ENCODE results near the gene ABLIM1. TPM values are rescaled to one million over a fixed set of nuclear protein-coding genes. Genes with fewer than 3 reads are reported as not detected.

ABLIM1 gene
- total and polyA plus RNA-seq, 4 experiments from 2014 or later: 129 to 202 (median 188) TPM

DNA sequence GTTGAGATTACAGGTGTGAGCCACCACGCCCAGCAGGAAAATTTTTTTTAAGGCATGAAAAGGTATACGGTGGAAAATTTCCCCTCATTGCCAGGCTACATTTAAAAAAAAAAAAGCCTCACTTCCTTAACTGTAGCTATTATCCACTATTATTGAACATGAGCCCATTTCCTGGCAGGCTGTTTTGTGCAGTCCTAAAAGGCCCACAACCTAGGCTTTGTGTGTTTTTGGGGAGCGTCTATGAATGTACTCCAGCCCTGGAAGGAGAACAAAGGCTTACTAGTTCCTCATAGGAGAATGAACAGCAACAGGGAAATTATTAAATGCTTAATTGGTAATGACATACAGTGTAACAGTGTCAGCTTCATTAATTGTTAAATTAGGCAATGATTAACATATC, 111.0 kb downstream of the ABLIM1 start:
- H3K27me3 ChIP-seq (ENCODE audit: insufficient read depth, low read length): no peaks in the 10 kb centered on the region
- no peaks in the 10 kb centered on the region for H3K27me3 Mint-ChIP-seq
- POLR2A ChIA-PET (ENCODE audit: partially characterized antibody): interaction anchor here (11.1 kb wide), 1 partner anchor 27 kb away, joined by 459 read pairs; no protein-coding TSS in a partner anchor
- no peak for DNase-seq
- H3K36me3 ChIP-seq (ENCODE audit: insufficient read depth, low read length): no peaks in the 10 kb centered on the region
- H3K36me3 Mint-ChIP-seq: no peaks in the 10 kb centered on the region
- H3K9me3 ChIP-seq (ENCODE audit: control insufficient read depth in 1 of 2, low read length in 2 of 2): no peaks in the 10 kb centered on the region
- no peak overlapping the region for H3K27ac ChIP-seq (ENCODE audit: low read depth, low read length)
- H3K4me3 Mint-ChIP-seq: peak overlapping the region in 3 of 8 donors; percentile 32 to 68 (median 58)
- peaks cover 0 to 2% (median 0%) of the 10 kb centered on the region in 8 donors for H3K9me3 Mint-ChIP-seq
- no peak overlapping the region for H3K4me3 ChIP-seq (ENCODE audit: low read length in 2 of 2)
- H3K27ac Mint-ChIP-seq: peak overlapping the region in 5 of 7 donors; percentile 29 to 80 (median 70)
- H3K4me1 ChIP-seq (ENCODE audit: insufficient read depth, low read length): peaks cover 72% of the 10 kb centered on the region
- CTCF ChIA-PET (ENCODE audit: partially characterized antibody): interaction anchor here (1.1 to 14.6 kb wide), 7 partner anchors 22 to 239 kb away, joined by 3 to 241 read pairs (median 6); no protein-coding TSS in a partner anchor
- intact Hi-C loops (cut with micrococcal nuclease): no loop called here
- peaks cover 38 to 65% (median 53%) of the 10 kb centered on the region in 4 donors for H3K4me1 Mint-ChIP-seq

DNA sequence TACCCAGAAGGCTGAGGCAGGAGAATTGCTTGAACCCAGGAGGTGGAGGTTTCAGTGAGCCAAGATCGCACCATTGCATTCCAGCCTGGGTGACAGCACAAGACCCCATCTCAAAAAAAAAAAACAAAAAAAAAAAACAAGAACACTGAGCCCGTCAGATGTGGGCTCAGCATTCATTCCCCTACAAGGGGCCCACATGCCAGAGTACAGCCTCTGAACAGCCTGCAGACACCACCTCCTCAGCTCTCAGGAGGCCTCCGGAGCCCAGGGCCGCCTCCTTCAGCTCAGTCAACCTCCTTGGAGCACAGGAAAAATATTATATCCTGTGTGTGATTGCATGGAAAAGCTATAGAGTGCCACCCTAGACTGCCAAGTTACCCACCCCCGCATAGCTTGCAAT, 112.3 kb downstream of the ABLIM1 start:
- Mint-ChIP-seq H3K36me3 (peaks cover 0 to 4% of the 10 kb centered on the region in 2 donors), H3K27me3 (no peaks in the 10 kb centered on the region), H3K9me3 (peaks cover 0 to 2% (median 0%) of the 10 kb centered on the region in 8 donors), H3K4me3 (no peak overlapping the region), H3K4me1 (peaks cover 50 to 76% (median 65%) of the 10 kb centered on the region in 4 donors), H3K27ac (peak overlapping the region in 2 of 7 donors; percentile 42 to 76)
- no peak for DNase-seq
- Histone ChIP-seq H3K4me3 (ENCODE audit: low read length in 2 of 2) (no peak overlapping the region), H3K36me3 (ENCODE audit: insufficient read depth, low read length) (no peaks in the 10 kb centered on the region), H3K4me1 (ENCODE audit: insufficient read depth, low read length) (peaks cover 85% of the 10 kb centered on the region), H3K27ac (ENCODE audit: low read depth, low read length) (no peak overlapping the region), H3K9me3 (ENCODE audit: control insufficient read depth in 1 of 2, low read length in 2 of 2) (no peaks in the 10 kb centered on the region), H3K27me3 (ENCODE audit: insufficient read depth, low read length) (no peaks in the 10 kb centered on the region)
- intact Hi-C loops (cut with micrococcal nuclease): no loop called here
- ChIA-PET CTCF (ENCODE audit: partially characterized antibody) (interaction anchor here (0.7 to 14.6 kb wide), 9 partner anchors 21 to 277 kb away, joined by 3 to 241 read pairs (median 4); partner anchors contain the start of gene FHIP2A), POLR2A (ENCODE audit: partially characterized antibody) (interaction anchor here (2.4 to 11.1 kb wide), 4 partner anchors 25 to 276 kb away, joined by 14 to 459 read pairs (median 55); partner anchors contain the start of gene FHIP2A)

DNA sequence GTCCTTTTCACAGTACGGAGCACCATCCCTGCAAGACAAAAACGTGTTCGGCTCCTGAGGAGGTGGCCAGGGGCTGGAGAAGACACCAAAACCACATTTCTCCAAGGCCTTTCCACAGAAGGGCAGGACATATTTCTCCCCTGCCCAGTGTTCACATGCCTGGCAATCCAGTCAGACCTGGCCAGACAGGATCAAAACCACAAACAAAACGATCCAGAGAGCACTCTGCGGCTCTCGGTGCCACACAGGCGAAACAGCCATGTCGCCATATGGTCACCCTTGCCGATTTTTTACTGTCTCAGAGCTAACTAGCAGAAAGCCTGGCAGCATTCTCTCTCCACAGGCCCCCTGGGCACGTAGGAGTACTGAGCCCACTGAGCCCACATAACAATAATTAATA, 113.0 kb downstream of the ABLIM1 start:
- no peak overlapping the region for H3K27ac ChIP-seq (ENCODE audit: low read depth, low read length)
- ChIA-PET CTCF (ENCODE audit: partially characterized antibody) (interaction anchor here (0.6 to 14.6 kb wide), 11 partner anchors 9 to 276 kb away, joined by 3 to 241 read pairs (median 4); partner anchors contain the start of gene FHIP2A), POLR2A (ENCODE audit: partially characterized antibody) (interaction anchor here (1.3 to 11.1 kb wide), 7 partner anchors 15 to 277 kb away, joined by 3 to 459 read pairs (median 14); partner anchors contain the start of gene FHIP2A)
- no peaks in the 10 kb centered on the region for H3K27me3 ChIP-seq (ENCODE audit: insufficient read depth, low read length)
- Mint-ChIP-seq H3K9me3 (peaks cover 0 to 2% (median 0%) of the 10 kb centered on the region in 8 donors), H3K4me1 (peaks cover 53 to 78% (median 69%) of the 10 kb centered on the region in 4 donors), H3K4me3 (peak overlapping the region in 6 of 8 donors; percentile 35 to 85 (median 66)), H3K27ac (peak overlapping the region in 6 of 7 donors; percentile 89 to 100 (median 98)), H3K36me3 (peaks cover 0 to 4% of the 10 kb centered on the region in 2 donors), H3K27me3 (no peaks in the 10 kb centered on the region)
- H3K4me1 ChIP-seq (ENCODE audit: insufficient read depth, low read length): peaks cover 88% of the 10 kb centered on the region
- H3K9me3 ChIP-seq (ENCODE audit: control insufficient read depth in 1 of 2, low read length in 2 of 2): no peaks in the 10 kb centered on the region
- intact Hi-C loops (cut with micrococcal nuclease): no loop called here
- no peak for DNase-seq
- H3K4me3 ChIP-seq (ENCODE audit: low read length in 2 of 2): peak overlapping the region; percentile 31 to 50
- H3K36me3 ChIP-seq (ENCODE audit: insufficient read depth, low read length): no peaks in the 10 kb centered on the region

DNA sequence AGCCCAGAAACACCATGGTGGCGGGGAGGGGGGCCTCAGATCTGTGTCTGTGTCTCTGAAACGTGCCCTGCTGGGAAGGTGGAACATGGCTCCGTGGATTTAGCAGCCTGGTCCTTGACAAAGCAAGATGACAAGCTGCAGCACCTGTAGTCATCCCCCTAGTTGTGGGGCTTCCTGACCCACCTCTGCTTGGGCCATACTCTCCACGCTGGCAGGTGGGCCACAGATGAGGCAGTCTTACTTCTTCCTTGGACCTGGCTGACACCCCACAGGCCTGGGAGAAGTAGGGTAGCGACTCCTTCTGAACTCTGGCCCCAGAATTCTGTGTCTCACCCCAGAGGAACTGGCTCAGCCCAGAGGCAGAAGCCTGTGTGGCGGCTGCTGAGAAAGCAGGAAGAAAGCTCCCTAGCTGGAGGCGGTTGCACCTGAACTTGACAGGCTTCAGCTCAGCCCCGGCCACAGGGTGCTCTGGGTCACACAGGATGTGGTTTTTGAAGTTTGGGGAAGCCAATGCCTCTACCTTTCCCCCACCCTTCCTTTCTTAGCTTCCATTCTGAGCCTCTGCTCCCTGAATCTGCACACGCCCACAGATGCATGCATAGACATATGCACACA, 113.9 kb downstream of the ABLIM1 start:
- Mint-ChIP-seq H3K4me3 (peak overlapping the region; percentile 49 to 85 (median 76)), H3K9me3 (peaks cover 0 to 2% (median 0%) of the 10 kb centered on the region in 8 donors), H3K27ac (peak overlapping the region; percentile 89 to 100 (median 98)), H3K36me3 (peaks cover 0 to 4% of the 10 kb centered on the region in 2 donors), H3K27me3 (no peaks in the 10 kb centered on the region), H3K4me1 (peaks cover 61 to 88% (median 78%) of the 10 kb centered on the region in 4 donors)
- CTCF ChIA-PET (ENCODE audit: partially characterized antibody): interaction anchor here (0.6 to 14.6 kb wide), 11 partner anchors 10 to 277 kb away, joined by 3 to 241 read pairs (median 4); partner anchors contain the start of gene FHIP2A
- no peaks in the 10 kb centered on the region for H3K9me3 ChIP-seq (ENCODE audit: control insufficient read depth in 1 of 2, low read length in 2 of 2)
- intact Hi-C loops (cut with micrococcal nuclease): loop anchor here (5.0 kb wide), 3 partner anchors 242 to 393 kb away; partner anchors contain the start of genes FHIP2A and TRUB1
- H3K27me3 ChIP-seq (ENCODE audit: insufficient read depth, low read length): no peaks in the 10 kb centered on the region
- H3K27ac ChIP-seq (ENCODE audit: low read depth, low read length): peak overlapping the region; percentile 74
- H3K4me1 ChIP-seq (ENCODE audit: insufficient read depth, low read length): peaks cover 97% of the 10 kb centered on the region
- peak; percentile 80 to 87 (median 85) for DNase-seq
- H3K4me3 ChIP-seq (ENCODE audit: low read length in 2 of 2): peak overlapping the region; percentile 31 to 50
- POLR2A ChIA-PET (ENCODE audit: partially characterized antibody): interaction anchor here (1.1 to 11.1 kb wide), 9 partner anchors 10 to 278 kb away, joined by 3 to 459 read pairs (median 13); partner anchors contain the start of gene FHIP2A
- H3K36me3 ChIP-seq (ENCODE audit: insufficient read depth, low read length): no peaks in the 10 kb centered on the region

DNA sequence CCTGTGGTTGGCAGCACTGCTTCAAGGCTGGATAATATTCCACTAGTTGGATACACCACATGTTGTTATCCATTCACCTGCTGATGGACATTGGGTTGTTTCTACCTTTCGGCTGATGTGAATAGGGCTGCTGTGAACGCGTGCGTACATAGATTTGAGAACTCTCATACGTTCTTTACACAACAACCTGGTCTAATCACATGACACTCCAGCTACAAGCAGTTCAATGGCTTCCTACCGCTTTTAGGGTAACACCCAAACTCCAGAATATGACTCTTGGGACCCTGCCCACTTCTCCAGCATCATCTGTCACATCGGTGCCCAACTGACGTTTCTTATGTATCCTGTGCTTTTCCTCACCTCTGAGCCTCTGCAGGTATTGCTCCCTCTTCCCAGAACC, 114.6 kb downstream of the ABLIM1 start:
- H3K9me3 Mint-ChIP-seq: peaks cover 0 to 2% (median 0%) of the 10 kb centered on the region in 8 donors
- H3K27me3 ChIP-seq (ENCODE audit: insufficient read depth, low read length): no peaks in the 10 kb centered on the region
- DNase-seq: no peak
- H3K4me1 Mint-ChIP-seq: peaks cover 63 to 89% (median 80%) of the 10 kb centered on the region in 4 donors
- peak overlapping the region; percentile 74 for H3K27ac ChIP-seq (ENCODE audit: low read depth, low read length)
- peak overlapping the region; percentile 49 to 85 (median 76) for H3K4me3 Mint-ChIP-seq
- H3K4me1 ChIP-seq (ENCODE audit: insufficient read depth, low read length): peaks cover 100% of the 10 kb centered on the region
- H3K9me3 ChIP-seq (ENCODE audit: control insufficient read depth in 1 of 2, low read length in 2 of 2): no peaks in the 10 kb centered on the region
- ChIA-PET POLR2A (ENCODE audit: partially characterized antibody) (interaction anchor here (1.1 to 11.1 kb wide), 8 partner anchors 9 to 278 kb away, joined by 3 to 459 read pairs (median 14); partner anchors contain the start of gene FHIP2A), CTCF (ENCODE audit: partially characterized antibody) (interaction anchor here (4.6 to 14.6 kb wide), 3 partner anchors 12 to 72 kb away, joined by 21 to 241 read pairs (median 175); no protein-coding TSS in a partner anchor)
- peak overlapping the region; percentile 31 to 50 for H3K4me3 ChIP-seq (ENCODE audit: low read length in 2 of 2)
- H3K27ac Mint-ChIP-seq: peak overlapping the region; percentile 89 to 100 (median 98)
- H3K27me3 Mint-ChIP-seq: no peaks in the 10 kb centered on the region
- intact Hi-C loops (cut with micrococcal nuclease): loop anchor here (5.0 kb wide), 3 partner anchors 241 to 394 kb away; partner anchors contain the start of genes FHIP2A and TRUB1
- H3K36me3 Mint-ChIP-seq: peaks cover 0 to 4% of the 10 kb centered on the region in 2 donors
- no peaks in the 10 kb centered on the region for H3K36me3 ChIP-seq (ENCODE audit: insufficient read depth, low read length)

DNA sequence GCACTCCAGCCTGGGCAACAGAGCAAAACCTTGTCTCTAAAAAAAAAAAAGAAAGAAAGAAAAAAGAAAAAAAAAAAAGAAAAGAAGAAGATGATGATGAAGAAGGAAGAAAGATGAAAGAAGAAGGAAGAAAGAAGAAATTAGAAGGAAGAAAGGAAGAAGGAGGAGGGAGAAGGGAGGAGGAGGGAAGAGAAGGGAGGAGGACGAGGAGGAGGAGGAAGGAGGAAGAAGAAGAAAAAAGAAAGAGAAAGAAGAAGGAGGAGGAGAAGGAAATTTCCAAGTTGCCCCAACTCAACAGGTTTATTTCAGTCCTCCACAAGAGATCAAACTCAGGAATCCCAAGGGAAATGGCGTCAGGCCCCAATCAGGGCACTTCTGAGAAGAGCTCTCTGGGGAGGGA, 115.7 kb downstream of the ABLIM1 start:
- no peaks in the 10 kb centered on the region for H3K36me3 ChIP-seq (ENCODE audit: insufficient read depth, low read length)
- H3K4me1 Mint-ChIP-seq: peaks cover 72 to 89% (median 84%) of the 10 kb centered on the region in 4 donors
- ChIA-PET POLR2A (ENCODE audit: partially characterized antibody) (interaction anchor here (1.2 to 11.1 kb wide), 5 partner anchors 22 to 239 kb away, joined by 3 to 459 read pairs (median 25); no protein-coding TSS in a partner anchor), CTCF (ENCODE audit: partially characterized antibody) (interaction anchor here (1.4 to 14.6 kb wide), 6 partner anchors 11 to 244 kb away, joined by 3 to 241 read pairs (median 12); no protein-coding TSS in a partner anchor)
- no peaks in the 10 kb centered on the region for H3K27me3 Mint-ChIP-seq
- no peaks in the 10 kb centered on the region for H3K27me3 ChIP-seq (ENCODE audit: insufficient read depth, low read length)
- peaks cover 0 to 4% of the 10 kb centered on the region in 2 donors for H3K36me3 Mint-ChIP-seq
- peak overlapping the region in 5 of 8 donors; percentile 55 to 87 (median 77) for H3K4me3 Mint-ChIP-seq
- peak overlapping the region; percentile 74 for H3K27ac ChIP-seq (ENCODE audit: low read depth, low read length)
- peak overlapping the region; percentile 89 to 100 (median 98) for H3K27ac Mint-ChIP-seq
- peaks cover 100% of the 10 kb centered on the region for H3K4me1 ChIP-seq (ENCODE audit: insufficient read depth, low read length)
- intact Hi-C loops (cut with micrococcal nuclease): loop anchor here (5.0 kb wide), 3 partner anchors 240 to 395 kb away; partner anchors contain the start of genes FHIP2A and TRUB1
- H3K4me3 ChIP-seq (ENCODE audit: low read length in 2 of 2): no peak overlapping the region
- no peak for DNase-seq
- no peaks in the 10 kb centered on the region for H3K9me3 ChIP-seq (ENCODE audit: control insufficient read depth in 1 of 2, low read length in 2 of 2)
- H3K9me3 Mint-ChIP-seq: peaks cover 0 to 2% (median 0%) of the 10 kb centered on the region in 8 donors

All from CD4-positive, alpha-beta memory T cell (primary cell).